WTC11 (cell line): ENCODE data around the gene ITCH.
"Not testable (repeated sequence)": the region's sequence is repeated elsewhere in the genome, so short reads cannot be mapped to it uniquely, and the experiment has no call there.

Source experiments
- CTCF ChIP-seq: fragments of 200-600 bp; IDR thresholded peaks from 2 replicates; pipeline ENCODE4 v1.8.0; 2022; ENCODE audit warnings: antibody characterized with exemption
- E2F4 ChIP-seq: sonication (generic); formaldehyde crosslinking; IDR thresholded peaks from 2 replicates; pipeline ENCODE4 v1.8.1; 2022; ENCODE audit warnings: low read depth, mild to moderate bottlenecking, moderate library complexity, missing genetic modification reagents, borderline replicate concordance
- IRF1 ChIP-seq: sonication (generic); formaldehyde crosslinking; IDR thresholded peaks from 2 replicates; pipeline ENCODE4 v1.8.0; 2023; ENCODE audit warnings: missing genetic modification reagents
- RELA ChIP-seq: sonication (generic); formaldehyde crosslinking; IDR thresholded peaks from 2 replicates; pipeline ENCODE4 v1.8.1; 2022; ENCODE audit warnings: missing genetic modification reagents, mild to moderate bottlenecking, borderline replicate concordance
- SP1 ChIP-seq: sonication (generic); formaldehyde crosslinking; conservative IDR thresholded peaks from 2 replicates; pipeline ENCODE4 v1.8.1; 2022; ENCODE audit warnings: missing genetic modification reagents
- ZNF317 ChIP-seq: sonication (generic); formaldehyde crosslinking; IDR thresholded peaks from 2 replicates; pipeline ENCODE4 v1.8.1; 2023; ENCODE audit warnings: low read depth, mild to moderate bottlenecking, moderate library complexity, missing genetic modification reagents, borderline replicate concordance

- TF ChIP-seq CTCF; E2F4; ZNF317 (CRISPR knock-in tag); IRF1 (CRISPR knock-in tag); RELA (CRISPR knock-in tag); SP1 (CRISPR knock-in tag): not testable (repeated sequence)
Measured at GRCh38 chr20:34328207-34328606, 34.9 kb upstream of the ITCH start.
